HG03565 (cell line): ENCODE data around the gene NR0B2.
"Not testable (repeated sequence)": the region's sequence is repeated elsewhere in the genome, so short reads cannot be mapped to it uniquely, and the experiment has no call there.

ENCODE experiments used
- ATAC-seq: cut with Tn5 transposase; IDR thresholded peaks from one replicate; pipeline ENCODE4 v1.9.1; 2021; ENCODE audit warnings: mild to moderate bottlenecking, moderate library complexity; ENCODE audit not compliant: unreplicated experiment

NR0B2 gene

GRCh38 chr1:26913754-26914619 lies at the start of gene NR0B2:
Gene NR0B2 (minus strand): TSS chr1:26913975. CDS start chr1:26913940, 35 bp downstream.
- ATAC-seq: no peak

DNA sequence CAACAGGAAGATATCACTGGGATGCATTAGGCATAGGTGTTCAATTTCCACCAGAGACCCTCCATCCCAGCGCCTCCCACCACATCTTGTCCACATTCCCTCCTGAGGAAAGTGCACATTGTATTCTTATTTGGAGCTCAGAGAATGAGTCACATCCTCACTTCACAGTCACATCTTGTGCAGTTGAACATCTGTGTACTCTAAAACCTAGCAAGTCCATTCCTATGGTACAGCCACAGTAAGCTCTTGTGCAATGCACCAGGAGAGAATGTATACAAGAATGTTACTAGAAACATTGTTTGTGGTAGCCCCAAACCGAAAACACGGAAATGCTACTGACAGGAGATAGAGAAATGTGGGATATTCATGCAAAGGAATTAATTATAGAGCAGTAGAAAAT lies 48.1 kb upstream of the NR0B2 start:
- ATAC-seq: no peak

DNA sequence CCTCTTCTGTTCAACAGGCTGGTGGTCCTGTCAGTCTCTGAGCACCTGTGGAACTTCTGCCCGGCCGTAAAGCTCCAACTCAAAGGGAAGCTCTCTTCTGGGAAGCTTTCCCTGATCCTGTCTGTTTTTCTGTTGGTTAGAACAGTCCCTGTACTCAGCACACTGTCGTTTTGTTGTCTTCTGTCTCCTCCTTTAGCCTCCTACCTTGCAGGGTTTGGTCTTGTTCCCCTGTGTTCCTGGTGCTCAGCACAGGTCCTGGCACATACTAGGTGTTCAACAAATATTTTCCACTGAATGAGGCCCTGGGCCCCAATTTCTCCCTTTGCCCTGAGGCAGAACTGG lies 46.8 kb upstream of the NR0B2 start:
- ATAC-seq: no peak

GRCh38 chr1:26959722-26960624 lies 46.2 kb upstream of the NR0B2 start, which contains the start of gene KDF1:
Gene KDF1 (minus strand): TSS chr1:26960468. CDS start chr1:26952380, 8,088 bp downstream.
- ATAC-seq: no peak

DNA sequence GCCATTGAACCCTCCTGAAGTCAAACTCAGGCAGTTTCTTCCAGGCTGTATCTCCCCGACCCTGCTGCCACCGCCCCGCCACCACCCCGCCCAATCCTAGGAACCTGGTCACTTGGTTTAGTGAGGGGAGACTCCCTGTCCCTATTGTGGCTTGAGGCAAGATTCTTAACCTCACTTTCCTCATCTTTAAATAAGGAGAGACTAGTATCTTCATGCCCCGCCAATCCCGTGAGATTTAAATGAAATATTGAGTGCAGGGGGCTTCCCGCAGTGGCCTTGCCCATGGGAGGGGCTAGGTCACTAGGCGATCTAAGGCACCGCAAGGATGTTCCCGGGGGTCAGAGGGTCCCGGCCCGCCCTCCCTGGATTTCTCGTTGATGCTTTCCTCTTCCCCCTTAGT lies 45.5 kb upstream of the NR0B2 start:
- no peak for ATAC-seq

GRCh38 chr1:26957306-26957705 lies 43.5 kb upstream of the NR0B2 start:
- no peak for ATAC-seq

DNA sequence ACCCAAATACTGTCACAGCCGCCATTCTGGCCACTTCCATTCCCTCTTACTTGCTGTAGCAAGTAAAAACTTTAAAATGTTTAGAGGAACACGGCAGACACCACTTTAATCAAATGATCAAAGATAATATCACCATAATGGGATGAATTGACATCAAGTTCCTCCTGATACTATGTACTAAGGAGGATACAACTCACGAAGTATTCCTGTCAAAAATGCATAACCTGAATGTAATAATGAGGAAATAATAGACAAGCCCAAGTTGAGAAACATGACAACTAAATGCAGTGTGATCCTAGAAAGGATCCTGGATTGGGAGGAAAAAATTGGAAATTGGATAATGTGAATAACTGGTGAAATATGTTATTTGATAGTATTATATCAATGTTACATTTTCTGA lies 42.5 kb upstream of the NR0B2 start:
- ATAC-seq: no peak

GRCh38 chr1:26953374-26953773 lies 39.6 kb upstream of the NR0B2 start:
- ATAC-seq: no peak

DNA sequence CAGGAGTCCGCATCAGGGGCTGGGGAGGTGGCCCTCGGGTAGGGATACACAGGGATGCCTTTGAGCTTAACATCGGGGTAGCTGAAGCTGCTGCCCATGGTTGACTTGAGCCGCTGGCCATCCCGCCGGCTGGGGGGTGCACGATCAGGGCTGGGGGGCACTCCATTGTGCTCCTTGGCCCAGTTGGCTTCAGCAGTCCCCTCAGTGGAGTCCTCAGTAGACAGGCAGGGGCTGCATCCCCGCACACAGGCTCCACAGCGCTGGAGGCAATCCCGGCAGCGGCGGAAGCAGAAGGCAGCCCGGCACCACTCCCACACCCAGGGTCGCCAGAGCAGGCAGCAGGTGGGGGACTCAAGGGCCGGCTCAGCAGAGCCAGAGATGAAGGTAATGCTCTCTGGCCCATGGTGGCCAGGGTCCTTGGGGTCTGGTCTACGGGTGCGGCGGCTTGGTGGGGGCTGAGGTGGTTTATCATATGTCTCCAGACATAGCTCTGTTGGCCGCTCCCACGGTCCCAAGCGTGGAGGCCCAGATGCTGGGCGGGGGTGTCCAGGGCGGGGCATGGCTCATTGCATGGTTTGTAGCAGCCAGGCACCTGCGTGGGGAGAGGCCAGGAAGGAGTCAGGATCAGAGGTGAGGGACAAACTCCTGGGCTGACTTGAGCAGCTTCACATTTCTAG lies 38.2 kb upstream of the NR0B2 start:
- no peak for ATAC-seq

DNA sequence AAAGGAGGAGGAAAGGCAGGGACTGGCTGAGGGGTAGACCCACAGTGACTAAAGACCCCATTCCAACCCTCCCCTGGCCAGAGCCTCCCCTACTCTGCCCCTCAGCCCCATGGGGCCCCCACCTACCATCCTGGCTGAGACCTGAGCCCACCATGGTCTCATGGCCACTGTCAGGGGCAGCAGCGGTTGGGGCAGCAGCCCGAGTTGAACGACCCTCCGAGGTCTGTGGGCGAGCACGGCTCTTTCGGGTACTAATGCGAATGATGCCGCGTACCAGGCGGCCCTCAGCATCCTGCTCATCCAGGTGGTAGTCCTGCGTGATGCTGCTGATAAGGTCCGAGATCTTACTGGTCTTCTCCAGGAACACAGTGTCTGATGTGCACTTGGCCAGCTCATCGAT lies 37.4 kb upstream of the NR0B2 start:
- no peak for ATAC-seq

DNA sequence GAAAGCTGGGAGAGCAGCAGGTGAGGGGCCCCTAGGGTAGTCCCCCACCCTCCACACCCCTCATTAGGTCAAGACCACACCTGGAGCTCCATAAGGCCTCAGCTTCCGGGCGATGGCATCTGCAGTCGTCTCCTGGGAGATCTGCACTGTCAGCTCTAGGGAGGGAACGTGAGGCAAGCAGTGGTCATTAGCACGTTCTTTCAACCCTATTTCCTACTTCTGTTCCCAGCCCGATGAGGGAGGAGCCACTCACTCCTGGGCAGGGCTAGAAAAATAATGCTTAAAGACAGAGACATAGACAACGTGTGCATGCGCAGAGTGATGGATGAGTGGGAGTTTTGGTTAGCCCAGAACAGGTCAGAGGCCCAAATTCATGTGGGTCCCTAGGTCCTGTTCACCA lies 36.8 kb upstream of the NR0B2 start:
- no peak for ATAC-seq

- no peak for ATAC-seq
Observed at GRCh38 chr1:26949926-26950319, 36.1 kb upstream of the NR0B2 start.

GRCh38 chr1:26949266-26949925 lies 35.6 kb upstream of the NR0B2 start:
- no peak for ATAC-seq

DNA sequence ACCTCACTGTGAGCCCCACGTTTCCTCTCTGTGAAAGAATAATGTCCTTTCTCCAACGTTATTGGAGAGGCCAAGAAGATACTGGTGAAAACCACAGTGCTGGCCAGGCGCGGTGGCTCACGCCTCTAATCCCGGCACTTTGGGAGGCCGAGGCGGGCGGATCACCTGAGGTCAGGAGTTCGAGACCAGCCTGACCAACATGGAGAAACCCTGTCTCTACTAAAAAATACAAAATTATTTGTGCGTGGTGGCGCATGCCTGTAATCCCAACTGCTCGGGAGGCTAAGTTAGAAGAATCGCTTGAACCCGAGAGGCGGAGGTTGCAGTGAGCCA lies 34.9 kb upstream of the NR0B2 start:
- ATAC-seq: not testable (repeated sequence)

DNA sequence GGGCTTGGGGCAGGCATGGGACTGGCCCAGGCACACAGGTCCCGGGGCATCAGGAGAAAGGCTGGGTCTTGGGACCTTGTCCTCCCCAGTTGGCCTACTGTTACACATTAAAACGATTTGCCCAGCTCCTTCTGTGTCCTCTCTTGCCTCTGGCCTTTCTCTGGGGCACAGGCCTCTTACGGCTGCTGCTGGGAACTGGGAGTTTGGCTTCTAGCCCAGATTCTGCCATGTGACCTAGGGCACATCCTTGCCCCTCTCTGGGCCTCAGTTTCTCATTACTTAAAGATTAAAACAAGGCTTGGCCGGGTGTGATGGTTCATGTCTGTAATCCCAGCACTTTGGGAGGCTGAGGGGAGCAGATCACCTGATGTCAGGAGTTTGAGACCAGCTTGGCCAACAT lies 32.5 kb upstream of the NR0B2 start:
- ATAC-seq: no peak

- ATAC-seq: no peak
Observed at GRCh38 chr1:26945728-26946127, 32.0 kb upstream of the NR0B2 start.

DNA sequence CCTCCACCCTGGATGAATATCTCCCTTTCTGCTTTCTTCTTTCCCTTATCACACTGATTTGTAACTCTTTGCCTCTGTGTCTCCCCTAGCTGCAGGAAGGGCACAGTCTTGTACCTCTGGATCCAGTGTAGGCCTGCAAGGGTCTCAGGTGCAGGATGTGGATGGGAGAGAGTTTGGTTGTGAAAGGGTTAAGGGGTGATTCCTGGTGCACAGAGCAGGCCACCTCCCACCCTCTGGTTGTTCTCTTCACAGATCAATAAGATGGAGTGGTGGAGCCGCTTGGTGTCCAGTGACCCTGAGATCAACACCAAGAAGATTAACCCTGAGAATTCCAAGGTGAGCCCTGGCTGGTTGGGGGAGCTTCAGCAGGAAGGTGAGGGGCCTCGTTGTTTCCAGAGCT lies 31.4 kb upstream of the NR0B2 start:
- ATAC-seq: no peak

DNA sequence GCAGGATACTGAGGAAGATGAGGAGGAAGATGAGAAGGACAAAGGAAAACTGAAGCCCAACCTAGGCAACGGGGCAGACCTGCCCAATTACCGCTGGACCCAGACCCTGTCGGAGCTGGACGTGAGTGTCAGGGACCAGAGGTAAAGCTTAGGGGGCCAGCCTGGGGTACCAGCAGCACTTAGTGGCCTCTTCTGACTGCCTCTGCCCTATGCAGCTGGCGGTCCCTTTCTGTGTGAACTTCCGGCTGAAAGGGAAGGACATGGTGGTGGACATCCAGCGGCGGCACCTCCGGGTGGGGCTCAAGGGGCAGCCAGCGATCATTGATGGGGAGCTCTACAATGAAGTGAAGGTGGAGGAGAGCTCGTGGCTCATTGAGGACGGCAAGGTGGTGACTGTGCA lies 28.9 kb upstream of the NR0B2 start:
- no peak for ATAC-seq

GRCh38 chr1:26941311-26941710 lies 27.5 kb upstream of the NR0B2 start:
- no peak for ATAC-seq

DNA sequence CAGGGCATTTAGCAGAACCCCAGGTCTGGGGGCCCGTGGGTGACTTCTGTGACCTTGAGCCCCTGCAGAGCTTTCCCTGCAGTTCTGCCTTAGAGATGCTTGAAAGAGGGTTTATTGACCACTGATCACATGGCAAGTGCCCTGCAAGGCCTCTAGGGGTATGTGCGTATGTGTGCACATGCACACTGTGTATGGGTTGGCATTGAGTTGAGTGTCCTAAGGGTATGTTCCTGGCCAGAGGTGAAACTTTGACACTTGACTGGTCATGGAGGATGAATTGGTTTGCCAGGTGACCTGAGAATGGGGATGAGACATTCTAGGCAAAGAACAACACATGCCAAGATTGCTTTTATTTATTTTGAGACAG lies 24.9 kb upstream of the NR0B2 start:
- no peak for ATAC-seq

GRCh38 chr1:26938004-26938658 lies 24.4 kb upstream of the NR0B2 start:
- no peak for ATAC-seq
